Activated CD8-positive, alpha-beta memory T cell treated with anti-CD3 and anti-CD28 coated beads, Interleukin-2, amount 50 U/mL, for 24 hours (primary cell): ENCODE measurements around the gene RSPO3.
"Not testable (repeated sequence)": the region's sequence is repeated elsewhere in the genome, so short reads cannot be mapped to it uniquely, and the experiment has no call there.

ENCODE experiments used
- DNase-seq: peaks from one replicate; pipeline ENCODE4 v3.0.0-alpha.2; 2020; ENCODE audit errors: extremely low read depth

RSPO3 gene

DNA sequence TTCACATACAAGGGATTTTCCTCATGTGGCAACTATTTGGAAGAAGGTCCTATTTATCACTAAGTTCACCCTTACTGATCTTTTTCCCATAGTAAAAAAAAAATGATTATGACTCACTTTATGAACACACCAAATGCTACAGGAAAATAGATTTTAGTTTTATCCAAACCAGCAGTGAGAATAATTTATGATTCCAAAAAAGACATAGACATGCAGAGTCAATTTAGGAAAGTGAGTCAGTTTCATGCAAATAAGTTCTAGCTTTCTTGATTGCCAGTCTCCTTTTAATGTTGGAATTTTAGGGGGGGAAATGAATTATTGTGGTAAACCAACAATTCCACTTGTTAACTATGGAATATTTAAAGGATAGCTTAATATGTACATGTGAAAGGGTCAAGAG is 84.2 kb downstream of the RSPO3 start:
- no peak for DNase-seq

DNA sequence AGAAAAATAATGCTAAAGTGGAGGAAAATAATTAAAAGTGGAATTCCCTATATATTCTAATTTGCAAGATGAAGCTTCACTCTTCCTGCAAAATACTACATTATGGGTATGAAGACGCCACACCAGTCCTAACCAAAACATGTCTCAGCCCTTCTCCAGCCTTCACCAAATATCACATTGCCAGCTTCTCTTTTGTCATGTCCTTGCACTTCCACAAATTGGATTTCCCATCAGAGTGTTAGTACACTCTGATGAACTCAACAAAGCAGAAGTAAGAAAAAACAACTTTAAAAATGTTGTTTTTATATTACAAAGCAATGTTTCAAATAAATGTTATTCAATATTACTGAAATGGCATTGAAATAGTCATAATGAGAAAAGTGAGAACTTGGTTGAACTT is 85.8 kb downstream of the RSPO3 start:
- no peak for DNase-seq

DNA sequence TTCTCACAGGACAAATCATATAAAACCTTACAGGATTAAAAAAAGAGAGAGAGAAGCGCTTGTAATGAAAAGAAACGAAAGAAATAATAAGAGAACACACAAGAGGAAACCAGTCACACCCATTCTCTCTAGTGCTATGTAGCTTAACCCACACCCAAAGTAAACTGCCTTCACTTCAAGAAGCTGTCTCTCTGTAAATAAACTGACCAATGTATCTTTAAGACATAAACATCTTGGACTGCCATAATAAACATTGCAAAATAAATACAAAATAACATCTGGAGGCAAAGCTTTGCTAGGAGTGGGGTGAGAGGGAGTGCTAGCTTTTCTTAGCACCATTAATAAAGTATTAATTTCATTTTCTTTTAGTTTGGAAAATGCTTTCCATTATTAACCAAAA is 86.6 kb downstream of the RSPO3 start:
- DNase-seq = no peak

DNA sequence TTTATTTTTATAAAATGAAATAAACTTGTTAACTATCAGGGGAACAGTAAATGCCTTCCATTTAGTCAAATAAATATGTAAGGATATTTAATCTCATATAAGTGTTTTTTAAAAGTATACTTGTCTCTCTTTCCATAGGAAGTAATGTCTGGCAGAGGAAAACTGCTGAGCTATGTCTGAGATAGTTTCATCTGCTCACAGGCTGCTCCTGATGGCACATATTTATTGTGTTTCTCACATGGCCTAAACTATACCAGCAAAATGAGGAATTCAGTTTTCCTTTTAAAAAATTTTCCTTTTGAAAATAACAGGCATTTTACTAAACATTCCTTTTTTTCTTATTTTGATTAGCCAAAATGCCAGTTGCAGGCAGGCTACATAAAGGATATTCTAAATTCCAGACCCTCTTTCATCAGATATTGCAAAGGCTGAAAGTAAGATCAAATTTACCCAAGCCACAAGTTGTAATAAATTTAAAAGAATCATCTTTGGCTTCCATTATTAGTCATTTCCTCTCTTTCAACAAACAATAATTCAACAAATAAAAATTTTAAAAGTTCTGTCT is 88.1 kb downstream of the RSPO3 start:
- no peak for DNase-seq

DNA sequence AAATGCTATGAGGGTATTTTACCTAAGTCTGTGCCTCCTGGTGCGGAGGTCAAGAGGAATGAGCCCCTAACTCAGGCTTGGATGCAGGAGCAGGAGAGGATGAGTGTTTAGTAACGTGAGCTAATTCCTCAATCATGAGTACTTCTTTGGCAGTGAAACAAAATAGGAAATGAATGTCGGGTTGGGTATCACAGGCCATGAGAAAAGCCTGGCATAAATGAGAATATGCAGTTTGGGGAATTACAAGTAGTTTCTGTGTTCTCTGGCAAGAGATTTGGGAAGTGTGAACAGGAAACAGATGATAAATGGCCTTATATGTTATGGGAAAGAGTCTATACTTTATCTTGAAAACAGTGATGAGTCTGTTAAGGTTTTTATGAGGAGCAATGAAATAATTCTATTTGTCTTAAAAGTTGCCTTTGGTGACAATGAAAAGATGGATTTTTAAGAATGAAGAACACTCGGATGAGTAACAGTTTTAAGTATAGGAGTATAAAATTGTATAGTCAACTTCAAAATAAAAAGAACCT is 89.2 kb downstream of the RSPO3 start:
- DNase-seq = no peak

DNA sequence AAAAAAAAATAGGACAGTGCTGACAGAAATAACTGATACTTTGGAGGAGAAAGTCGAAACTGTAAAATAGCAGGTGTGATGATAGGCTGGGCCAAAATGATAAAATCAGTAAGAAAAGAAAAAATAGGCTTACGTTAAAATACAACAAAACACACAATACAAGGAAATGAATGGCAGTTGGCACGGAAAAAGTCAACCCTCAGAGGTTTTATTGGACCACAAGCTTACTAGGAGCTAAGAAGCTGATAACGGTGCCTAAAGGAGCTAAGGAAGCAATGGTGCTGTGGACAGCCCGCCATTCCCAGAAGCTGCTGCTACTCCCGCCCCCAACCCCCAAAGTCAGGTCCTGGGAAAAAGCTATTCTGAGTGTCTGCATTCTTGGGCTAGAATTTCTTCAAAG is 92.3 kb downstream of the RSPO3 start:
- DNase-seq = no peak

DNA sequence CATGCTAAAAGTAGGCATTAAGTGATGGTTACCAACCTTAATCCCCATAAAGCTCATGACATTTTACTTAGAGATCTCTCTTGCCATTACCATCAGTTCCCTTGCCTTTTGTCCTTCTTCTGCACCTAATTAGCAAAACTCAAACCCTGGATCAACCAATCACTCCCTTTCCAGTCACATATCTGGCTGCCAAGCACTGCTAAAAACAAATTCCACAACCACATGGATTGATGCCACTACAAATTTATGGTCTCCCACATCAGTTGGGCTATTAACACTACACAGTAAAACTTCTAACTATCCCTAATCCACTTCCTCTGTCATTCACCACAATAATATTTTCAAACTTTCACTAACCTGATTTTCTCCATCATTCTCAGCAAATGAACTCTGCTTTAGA is 93.9 kb downstream of the RSPO3 start:
- DNase-seq = no peak

DNA sequence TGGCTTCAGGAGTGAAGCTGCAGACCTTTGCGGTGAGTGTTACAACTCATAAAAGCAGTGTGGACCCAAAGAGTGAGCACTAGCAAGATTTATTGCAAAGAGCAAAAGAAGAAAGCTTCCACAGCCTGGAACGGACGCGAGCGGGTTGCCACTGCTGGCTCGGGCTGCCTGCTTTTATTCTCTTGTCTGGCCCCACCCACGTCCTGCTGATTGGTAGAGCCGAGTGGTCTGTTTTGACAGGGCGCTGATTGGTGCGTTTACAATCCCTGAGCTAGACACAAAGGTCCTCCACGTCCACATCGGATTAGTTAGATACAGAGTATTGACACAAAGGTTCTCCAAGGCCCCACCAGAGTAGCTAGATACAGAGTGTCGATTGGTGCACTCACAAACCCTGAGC is 95.6 kb downstream of the RSPO3 start:
- DNase-seq = not testable (repeated sequence)

DNA sequence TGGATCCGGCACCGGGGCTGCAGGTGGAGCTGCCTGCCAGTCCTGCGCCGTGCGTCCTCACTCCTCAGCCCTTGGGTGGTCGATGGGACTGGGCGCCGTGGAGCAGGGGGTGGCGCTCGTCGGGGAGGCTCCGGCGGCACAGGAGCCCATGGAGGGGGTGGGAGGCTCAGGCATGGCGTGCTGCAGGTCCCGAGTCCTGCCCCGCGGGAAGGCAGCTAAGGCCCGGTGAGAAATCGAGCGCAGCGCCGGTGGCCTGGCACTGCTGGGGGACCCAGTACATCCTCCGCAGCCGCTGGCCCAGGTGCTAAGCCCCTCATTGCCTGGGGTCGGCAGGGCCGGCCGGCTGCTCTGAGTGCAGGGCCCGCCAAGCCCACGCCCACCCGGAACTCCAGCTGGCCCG is 96.1 kb downstream of the RSPO3 start:
- not testable (repeated sequence) for DNase-seq

DNA sequence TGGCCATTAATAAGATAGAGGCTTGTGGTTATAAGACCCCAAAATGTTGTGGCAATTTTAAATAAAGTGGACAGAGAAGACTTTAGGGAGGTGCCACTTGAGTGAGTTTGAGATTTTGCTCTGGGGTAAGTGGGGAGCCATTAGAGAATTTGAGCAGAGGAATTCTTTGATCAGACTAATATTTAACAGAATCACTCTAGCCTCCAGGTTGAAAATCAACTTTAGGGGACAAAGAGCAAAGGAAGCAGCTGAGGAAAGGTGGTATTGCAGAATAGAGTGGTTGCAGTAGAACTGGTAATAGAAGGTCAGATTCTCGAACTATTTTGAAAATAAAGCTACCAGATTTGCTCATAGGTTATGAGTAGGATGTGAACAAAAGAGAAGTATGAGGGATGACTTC is 97.5 kb downstream of the RSPO3 start:
- no peak for DNase-seq

DNA sequence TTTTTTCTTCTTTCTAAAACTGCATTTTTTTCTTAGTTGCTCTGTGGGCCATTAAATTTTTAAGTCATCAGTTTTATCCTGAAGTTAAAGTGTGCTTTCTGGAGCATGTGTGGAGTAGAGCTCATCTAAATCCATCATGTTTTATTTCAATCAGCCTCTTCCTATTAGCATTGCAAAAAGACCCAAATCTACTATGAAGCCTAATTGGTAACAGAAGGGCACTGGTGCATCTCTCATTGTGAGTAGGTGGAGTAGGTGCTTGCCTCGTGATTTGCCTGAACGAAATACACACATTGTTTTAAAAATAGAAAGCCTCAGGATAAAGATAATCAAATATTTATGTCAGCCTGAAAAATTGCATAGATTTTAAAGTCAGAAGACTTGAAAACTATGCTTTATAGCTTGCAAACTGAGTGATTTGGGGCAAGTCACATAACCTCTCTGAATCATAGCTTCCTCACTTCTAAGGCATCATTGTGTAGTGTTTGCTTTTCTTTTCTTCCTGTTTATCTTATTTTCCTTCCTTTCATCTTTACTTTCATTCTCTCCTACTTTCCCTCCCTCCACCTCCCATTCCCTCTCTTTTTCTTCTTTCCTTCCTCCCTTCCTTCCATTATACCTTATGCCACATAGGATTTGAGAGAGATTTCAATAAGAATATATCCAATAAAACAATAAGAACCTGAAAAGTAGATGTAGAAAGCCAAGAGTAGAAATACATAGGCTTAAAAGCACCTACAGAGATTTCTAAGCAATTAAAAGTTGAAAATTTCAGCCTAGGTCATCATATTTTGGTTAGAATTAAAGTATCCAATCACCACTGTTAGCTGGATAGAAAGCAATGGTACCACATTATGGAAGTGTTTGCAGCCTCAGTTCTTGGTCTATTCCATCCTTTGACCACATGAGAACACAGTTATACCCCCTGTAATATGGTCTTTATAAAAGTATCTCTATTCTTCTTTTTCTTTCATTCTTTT is 98.6 kb downstream of the RSPO3 start:
- no peak for DNase-seq

DNA sequence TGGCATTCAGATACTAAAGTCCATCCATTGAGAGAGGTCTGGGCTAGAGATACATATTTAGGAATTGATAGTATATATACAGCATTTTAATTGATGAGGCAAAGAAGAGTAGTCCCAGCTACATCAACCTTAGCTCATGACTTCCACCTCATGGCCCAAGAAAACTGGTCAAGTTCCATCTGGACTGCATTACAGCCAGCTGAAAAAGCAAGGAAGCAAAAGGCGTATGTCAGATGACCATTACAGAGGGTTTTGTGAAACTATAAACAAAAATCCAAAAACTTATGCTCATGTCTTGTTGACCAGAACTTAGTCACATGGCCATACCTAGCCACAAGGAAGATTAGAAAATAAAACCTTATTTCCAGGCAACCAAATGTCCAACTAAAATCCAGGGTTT is 101.4 kb downstream of the RSPO3 start:
- DNase-seq = no peak

DNA sequence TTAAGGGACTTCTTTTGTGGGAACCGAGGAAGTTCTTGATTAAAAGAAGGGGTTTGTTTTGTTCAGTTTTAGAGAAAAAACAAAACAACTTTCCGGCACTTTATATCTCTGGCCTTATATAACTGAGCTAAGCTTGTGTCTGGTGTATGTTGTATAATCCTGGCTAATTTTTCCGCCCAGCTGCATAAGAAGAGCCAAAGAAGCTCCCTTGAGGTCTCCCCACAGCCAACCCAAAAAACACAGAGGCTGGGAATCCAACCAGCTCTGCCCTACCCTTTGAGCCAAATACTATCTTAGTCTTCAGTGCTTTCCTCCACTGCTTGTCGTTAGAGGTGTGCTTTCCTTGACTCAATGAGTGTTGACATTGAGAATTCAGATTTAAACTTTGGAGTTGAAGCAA is 102.7 kb downstream of the RSPO3 start:
- DNase-seq = no peak

DNA sequence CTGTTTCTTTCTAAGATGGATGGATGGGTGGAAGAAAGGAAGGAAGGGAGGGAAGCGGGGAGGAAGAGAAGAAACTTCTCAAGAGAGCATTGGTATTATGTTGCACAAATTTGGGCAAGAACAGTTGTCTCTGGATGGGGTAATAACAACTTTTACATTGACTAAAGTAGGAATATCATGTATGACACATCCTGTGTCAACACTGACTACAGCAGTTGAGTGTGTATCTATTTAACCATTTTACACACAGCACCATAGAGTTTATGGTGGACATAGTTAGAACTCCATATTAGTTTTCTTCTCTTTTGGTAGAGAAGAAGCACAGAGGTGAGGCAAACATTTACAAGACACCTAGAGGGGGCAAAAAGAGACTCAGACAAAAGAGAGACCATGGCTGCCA is 103.9 kb downstream of the RSPO3 start:
- DNase-seq = no peak

DNA sequence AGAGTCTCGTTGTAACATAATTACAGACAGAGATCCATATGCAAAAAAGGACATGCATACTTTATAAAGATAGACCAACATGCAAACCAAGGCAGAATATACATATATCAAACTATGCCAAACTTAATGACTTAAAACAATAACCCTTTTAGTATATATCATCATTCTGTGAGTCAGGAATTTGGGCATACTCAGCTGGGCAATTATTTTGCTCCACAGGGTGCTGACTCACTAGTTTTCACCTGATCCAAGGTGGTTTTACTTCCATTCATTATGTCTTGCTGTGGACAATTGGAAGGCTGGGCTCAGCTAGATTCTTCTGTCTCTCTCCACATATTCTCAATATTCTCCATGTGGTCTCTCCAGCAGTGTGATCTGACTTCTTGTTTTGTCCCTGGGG is 107.0 kb downstream of the RSPO3 start:
- DNase-seq = no peak

DNA sequence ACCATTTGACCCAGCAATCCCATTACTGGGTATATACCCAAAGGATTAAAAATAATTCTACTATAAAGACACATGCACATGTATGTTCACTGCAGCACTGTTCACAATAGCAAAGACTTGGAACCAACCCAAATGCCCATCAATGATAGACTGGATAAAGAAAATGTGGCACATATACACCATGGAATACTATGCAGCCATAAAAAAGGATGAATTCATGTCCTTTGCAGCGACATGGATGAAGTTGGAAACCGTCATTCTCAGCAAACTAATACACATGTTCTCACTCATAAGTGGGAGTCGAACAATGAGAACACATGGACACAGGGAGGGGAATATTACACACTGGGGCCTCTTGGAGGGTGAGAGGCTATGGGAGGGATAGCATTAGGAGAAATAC is 115.3 kb downstream of the RSPO3 start:
- DNase-seq = not testable (repeated sequence)

DNA sequence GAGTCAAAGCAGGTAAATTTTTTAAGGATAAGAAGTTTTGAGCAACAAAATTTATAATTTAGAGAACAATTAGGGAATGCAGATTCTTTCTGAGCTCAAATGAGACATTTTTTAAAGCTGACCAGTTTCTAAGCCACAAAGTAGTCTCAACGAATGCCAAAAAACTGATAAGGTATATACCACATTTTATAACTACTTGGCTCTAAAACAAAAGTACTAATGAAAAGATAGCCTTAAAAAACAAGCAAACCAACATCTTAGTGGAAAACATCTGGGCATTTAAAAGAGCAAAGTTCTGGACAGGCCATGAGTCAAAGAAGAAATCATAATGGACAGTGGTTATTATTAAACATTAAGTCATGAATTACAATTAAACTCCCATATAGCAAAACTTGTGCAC is 125.0 kb downstream of the RSPO3 start:
- no peak for DNase-seq
